G401 (cell line): Measurements from ENCODE around the gene PLEKHN1. TPM values are rescaled to one million over a fixed set of nuclear protein-coding genes. Genes with fewer than 3 reads are reported as not detected.

Experiments
- DNase-seq: peaks from one replicate; pipeline ENCODE4 v3.0.0-alpha.2; 2015; ENCODE audit warnings: low spot score
- in situ Hi-C: cut with HindIII; loops from 2 replicates; pipeline ENCODE4 v1.10.0; 2016; ENCODE audit warnings: low sequenced_read_pairs, mixed read lengths
- total RNA-seq: library from RNA; depleted of rRNA; stranded (reverse); fragments of >200 nt; shearing (Covaris generic); gene quantifications from 2 replicates; pipeline ENCODE4 v1.2.3, GENCODE V29; 2014

PLEKHN1 gene
- total RNA-seq, 1 experiment from 2014 or later: 5.5 TPM

GRCh38 chr1:958823-959730 lies 7.2 kb upstream of the PLEKHN1 start, which contains the start of gene NOC2L:
Gene NOC2L, minus strand, starts transcription at chr1:959256. Its CDS starts 16 bp downstream, at chr1:959240.
- in situ Hi-C loops: no loop called here
- peak; percentile 90 for DNase-seq

GRCh38 chr1:959731-960362 lies 6.4 kb upstream of the PLEKHN1 start:
- in situ Hi-C loops: no loop called here
- no peak for DNase-seq

GRCh38 chr1:960363-961131 lies 5.7 kb upstream of the PLEKHN1 start, which contains the start of gene KLHL17:
Gene KLHL17, plus strand, starts transcription at chr1:960584. Its CDS starts 110 bp downstream, at chr1:960694.
- DNase-seq: peak; percentile 61
- in situ Hi-C loops: no loop called here

- no peak for DNase-seq
- in situ Hi-C loops: no loop called here
These were observed 5.1 kb upstream of the PLEKHN1 start for GRCh38 chr1:961132-961669.

GRCh38 chr1:962381-963300 lies 3.6 kb upstream of the PLEKHN1 start:
- in situ Hi-C loops: no loop called here
- DNase-seq: no peak

- in situ Hi-C loops: no loop called here
- no peak for DNase-seq
These were observed 3.0 kb upstream of the PLEKHN1 start for GRCh38 chr1:963301-963651.

- in situ Hi-C loops: no loop called here
- DNase-seq: no peak
These were observed 2.3 kb upstream of the PLEKHN1 start for GRCh38 chr1:963746-964525.

- in situ Hi-C loops: no loop called here
- no peak for DNase-seq
These were observed 1.4 kb upstream of the PLEKHN1 start for GRCh38 chr1:964691-965525.

- in situ Hi-C loops: no loop called here
- DNase-seq: no peak
These were observed 652 bp upstream of the PLEKHN1 start for GRCh38 chr1:965526-966134.

- DNase-seq: no peak
- in situ Hi-C loops: no loop called here
These were observed 520 bp downstream of the PLEKHN1 start for GRCh38 chr1:966704-967300.

- no peak for DNase-seq
- in situ Hi-C loops: no loop called here
These were observed 1.4 kb downstream of the PLEKHN1 start for GRCh38 chr1:967466-968343.

- in situ Hi-C loops: no loop called here
- DNase-seq: no peak
These were observed 3.1 kb downstream of the PLEKHN1 start for GRCh38 chr1:969260-969855.

- DNase-seq: no peak
- in situ Hi-C loops: no loop called here
These were observed 4.1 kb downstream of the PLEKHN1 start for GRCh38 chr1:970242-970972.

- no peak for DNase-seq
- in situ Hi-C loops: no loop called here
These were observed 4.9 kb downstream of the PLEKHN1 start for GRCh38 chr1:970973-971730.
